ENCODE results near the gene PROX1. TPM values are rescaled to one million over a fixed set of nuclear protein-coding genes. Genes with fewer than 3 reads are reported as not detected.

PROX1 gene
- total RNA-seq, 4 donors from 2014 or later: 0.15 to 3.8 (median 0.66) TPM

DNA sequence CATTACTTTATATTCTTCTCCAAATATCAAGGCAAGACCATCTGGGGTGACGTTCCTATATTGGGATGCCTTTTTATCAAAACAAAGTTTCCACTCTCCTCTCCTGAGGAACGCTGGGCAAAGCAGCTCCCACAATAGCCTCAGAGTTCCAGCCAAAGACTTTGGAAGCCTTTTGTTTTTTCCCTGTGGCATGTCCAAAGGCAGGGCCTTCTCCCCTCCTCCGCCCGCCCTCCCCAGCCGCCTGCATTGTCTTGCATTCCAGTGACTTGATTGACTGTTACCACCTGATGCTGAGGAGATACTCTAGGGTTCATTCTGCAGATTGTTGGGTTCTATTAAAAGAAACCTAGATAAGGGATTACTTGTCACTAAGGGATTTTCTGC is 43.5 kb downstream of the PROX1 start:
- intact Hi-C loops (cut with DNase I): no loop called here
- no peak overlapping the region for H3K4me3 ChIP-seq
- no peaks in the 10 kb centered on the region for H3K36me3 ChIP-seq
- DNase-seq: no peak
- WGBS, 2 donors: 67 to 72% methylated on average over 5 of the region's 5 CpGs
- no peaks in the 10 kb centered on the region for H3K27me3 ChIP-seq
- H3K4me1 ChIP-seq: no peaks in the 10 kb centered on the region
- TF ChIP-seq, protein P1, sequence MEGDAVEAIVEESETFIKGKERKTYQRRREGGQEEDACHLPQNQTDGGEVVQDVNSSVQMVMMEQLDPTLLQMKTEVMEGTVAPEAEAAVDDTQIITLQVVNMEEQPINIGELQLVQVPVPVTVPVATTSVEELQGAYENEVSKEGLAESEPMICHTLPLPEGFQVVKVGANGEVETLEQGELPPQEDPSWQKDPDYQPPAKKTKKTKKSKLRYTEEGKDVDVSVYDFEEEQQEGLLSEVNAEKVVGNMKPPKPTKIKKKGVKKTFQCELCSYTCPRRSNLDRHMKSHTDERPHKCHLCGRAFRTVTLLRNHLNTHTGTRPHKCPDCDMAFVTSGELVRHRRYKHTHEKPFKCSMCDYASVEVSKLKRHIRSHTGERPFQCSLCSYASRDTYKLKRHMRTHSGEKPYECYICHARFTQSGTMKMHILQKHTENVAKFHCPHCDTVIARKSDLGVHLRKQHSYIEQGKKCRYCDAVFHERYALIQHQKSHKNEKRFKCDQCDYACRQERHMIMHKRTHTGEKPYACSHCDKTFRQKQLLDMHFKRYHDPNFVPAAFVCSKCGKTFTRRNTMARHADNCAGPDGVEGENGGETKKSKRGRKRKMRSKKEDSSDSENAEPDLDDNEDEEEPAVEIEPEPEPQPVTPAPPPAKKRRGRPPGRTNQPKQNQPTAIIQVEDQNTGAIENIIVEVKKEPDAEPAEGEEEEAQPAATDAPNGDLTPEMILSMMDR (IDR thresholded peaks at IDR 0.05): no peak
- TF ChIP-seq POLR2A (IDR thresholded peaks at IDR 0.05): no peak
- no peaks in the 10 kb centered on the region for H3K9me3 ChIP-seq
- H3K27ac ChIP-seq: no peak overlapping the region

DNA sequence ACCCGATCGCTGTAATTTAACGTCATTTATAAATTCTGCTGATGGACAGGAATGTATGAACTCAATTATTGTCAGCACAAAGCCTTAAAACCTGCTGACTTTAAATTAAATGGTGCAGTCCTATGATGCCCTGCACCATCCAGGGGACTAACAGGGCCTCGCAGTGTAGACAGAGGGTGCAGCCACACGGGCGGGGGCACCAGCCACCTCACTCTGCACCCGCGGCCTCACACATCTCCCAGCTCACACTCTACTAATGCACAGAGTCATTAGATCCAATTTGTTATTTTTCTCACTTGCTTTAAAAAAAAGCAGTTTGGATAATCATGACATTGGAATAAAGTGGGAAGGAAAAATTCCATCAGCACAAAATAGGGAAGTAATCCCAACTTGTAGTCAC is 49.7 kb downstream of the PROX1 start:
- no peak for TF ChIP-seq POLR2A (IDR thresholded peaks at IDR 0.05)
- TF ChIP-seq, protein P1 (IDR thresholded peaks at IDR 0.05): no peak
- Histone ChIP-seq H3K27me3 (no peaks in the 10 kb centered on the region), H3K27ac (no peak overlapping the region), H3K36me3 (no peaks in the 10 kb centered on the region), H3K4me3 (no peak overlapping the region), H3K4me1 (no peaks in the 10 kb centered on the region), H3K9me3 (no peaks in the 10 kb centered on the region)
- intact Hi-C loops (cut with DNase I): no loop called here
- DNase-seq: no peak
- 82 to 89% methylated on average over 8 of the region's 8 CpGs for WGBS, 2 donors

DNA sequence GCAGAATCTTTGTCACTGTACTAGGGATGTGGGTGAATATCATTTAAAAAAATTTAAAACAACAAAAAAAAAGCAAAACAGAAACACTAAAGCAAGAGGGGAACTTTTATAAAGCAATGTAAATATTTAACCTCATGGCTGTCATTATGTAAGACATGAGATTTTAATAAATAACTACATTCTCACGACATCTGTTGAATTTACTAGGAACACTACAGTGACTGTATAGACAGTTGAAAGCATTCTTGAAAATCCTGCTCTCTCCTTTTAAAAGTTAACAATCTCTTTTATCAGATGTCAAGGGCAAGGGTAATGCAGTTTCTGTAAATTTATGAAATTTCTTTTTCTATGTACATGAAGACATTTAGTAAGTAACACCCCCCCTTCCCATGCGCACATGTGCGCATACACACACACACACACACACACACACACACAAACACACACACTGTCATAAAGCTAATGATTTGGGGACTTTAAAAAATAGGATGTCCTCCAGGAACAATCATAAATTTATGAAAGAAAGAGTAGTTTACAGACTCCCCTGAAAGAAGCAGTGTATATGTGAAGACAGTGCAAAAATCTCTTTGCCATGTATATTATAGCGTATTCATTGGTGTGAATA is 51.7 kb downstream of the PROX1 start:
- Histone ChIP-seq H3K9me3 (no peaks in the 10 kb centered on the region), H3K4me1 (no peaks in the 10 kb centered on the region), H3K27ac (no peak overlapping the region), H3K4me3 (no peak overlapping the region), H3K36me3 (no peaks in the 10 kb centered on the region), H3K27me3 (no peaks in the 10 kb centered on the region)
- DNase-seq: no peak
- intact Hi-C loops (cut with DNase I): no loop called here
- 82 to 91% methylated on average over 4 of the region's 4 CpGs for WGBS, 2 donors
- TF ChIP-seq, protein P1 (IDR thresholded peaks at IDR 0.05): no peak
- no peak for TF ChIP-seq POLR2A (IDR thresholded peaks at IDR 0.05)

DNA sequence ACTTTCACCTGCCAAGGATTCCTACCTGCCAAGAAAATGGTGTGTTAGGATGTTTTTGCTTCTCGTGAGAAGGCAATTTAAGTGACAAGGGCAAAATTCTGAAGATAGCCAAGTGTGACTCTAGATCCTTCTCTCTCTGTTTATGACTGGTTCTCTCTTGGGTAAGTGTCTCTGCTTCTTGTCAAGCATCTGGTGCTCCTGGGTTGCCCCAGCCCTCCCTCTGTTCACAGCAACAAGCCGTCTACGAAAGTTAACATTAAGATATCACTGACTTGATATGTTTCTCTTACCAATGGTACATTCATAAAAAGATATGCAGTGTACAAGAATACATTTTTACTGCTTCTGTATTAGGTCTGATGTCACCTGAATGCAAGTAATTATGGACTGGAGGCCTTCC is 55.4 kb downstream of the PROX1 start:
- Histone ChIP-seq H3K9me3 (peaks cover 0 to 9% (median 0%) of the 10 kb centered on the region in 3 donors), H3K4me1 (no peaks in the 10 kb centered on the region), H3K36me3 (no peaks in the 10 kb centered on the region), H3K27me3 (no peaks in the 10 kb centered on the region), H3K4me3 (no peak overlapping the region), H3K27ac (no peak overlapping the region)
- no peak for TF ChIP-seq POLR2A (IDR thresholded peaks at IDR 0.05)
- TF ChIP-seq, protein P1 (IDR thresholded peaks at IDR 0.05): no peak
- 85 to 87% methylated on average over 3 of the region's 3 CpGs for WGBS, 2 donors
- intact Hi-C loops (cut with DNase I): no loop called here
- no peak for DNase-seq

DNA sequence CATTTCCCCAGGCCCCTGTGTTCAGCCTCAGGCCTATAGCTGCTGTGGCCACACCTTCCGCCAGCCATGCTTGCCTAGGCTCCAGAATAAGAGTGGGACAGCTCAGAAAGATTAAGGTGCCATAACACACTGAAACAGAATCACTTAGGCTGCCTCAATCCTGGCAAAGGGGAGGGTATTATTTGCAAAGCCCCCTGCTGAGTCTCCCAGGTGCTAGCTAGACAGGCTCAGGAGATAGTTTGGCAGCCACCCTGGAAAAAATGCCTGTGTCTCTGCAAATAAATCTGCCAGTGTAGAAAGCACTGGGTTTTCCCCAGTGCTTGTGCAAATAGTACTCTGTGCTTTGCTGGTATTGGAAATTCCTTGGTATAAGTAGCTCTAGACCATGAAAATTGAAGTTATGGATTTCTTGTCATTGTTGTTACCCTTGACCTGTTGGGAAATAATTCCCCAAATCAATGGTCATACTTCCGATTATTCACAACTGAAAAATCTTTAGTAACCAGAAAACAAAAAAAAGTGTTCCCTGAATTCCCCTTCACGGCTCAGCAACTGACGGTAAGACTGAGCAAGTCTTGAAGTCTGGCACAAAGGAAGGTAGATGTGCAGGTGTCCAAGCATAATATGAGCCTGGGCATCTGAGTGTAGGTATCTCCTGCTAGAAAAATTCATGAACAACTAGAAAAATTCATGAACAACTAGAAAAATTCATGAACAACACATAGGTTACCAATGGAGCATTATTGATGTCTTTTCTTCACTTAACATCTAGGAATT is 56.9 kb downstream of the PROX1 start:
- DNase-seq: no peak
- peaks cover 0 to 17% (median 0%) of the 10 kb centered on the region in 3 donors for H3K9me3 ChIP-seq
- no peaks in the 10 kb centered on the region for H3K4me1 ChIP-seq
- TF ChIP-seq, protein P1 (IDR thresholded peaks at IDR 0.05): no peak
- no peak for TF ChIP-seq POLR2A (IDR thresholded peaks at IDR 0.05)
- H3K27ac ChIP-seq: no peak overlapping the region
- no peaks in the 10 kb centered on the region for H3K27me3 ChIP-seq
- no peaks in the 10 kb centered on the region for H3K36me3 ChIP-seq
- intact Hi-C loops (cut with DNase I): no loop called here
- no peak overlapping the region for H3K4me3 ChIP-seq
- WGBS, 2 donors: 65% methylated on average over 4 of the region's 4 CpGs

Measured in esophagus squamous epithelium (tissue), 5 donors.